Stimulated activated naive CD8-positive, alpha-beta T cell treated with anti-CD3 and anti-CD28 coated beads, Interleukin-15, amount 100 ng/mL, for 72 hours (primary cell): ENCODE data around the gene NT5DC2.
A peak's percentile ranks its signal among the peaks of the same experiment; 100 is the strongest.

ENCODE experiments used
- ATAC-seq: fragments of 150-1000 bp; cut with Tn5 transposase; 2 replicates; pipeline ENCODE4 v1.10.0; 2021; ENCODE audit warnings: mild to moderate bottlenecking, moderate library complexity
- DNase-seq, 2 donors: peaks; one replicate each; pipeline ENCODE4 v3.0.0; 2021 to 2022
- H3K27ac Mint-ChIP-seq, 2 donors: one replicate each; pipeline ENCODE4 v1.8.0; 2022; ENCODE audit warnings: mild to moderate bottlenecking in 2 of 2, mixed read lengths in 2 of 2, moderate library complexity in 2 of 2
- H3K27me3 Mint-ChIP-seq: one replicate; pipeline ENCODE4 v1.8.0; 2022; ENCODE audit warnings: mixed read lengths
- H3K4me1 Mint-ChIP-seq: one replicate; pipeline ENCODE4 v1.8.0; 2022; ENCODE audit warnings: mild to moderate bottlenecking, mixed read lengths
- H3K4me3 Mint-ChIP-seq, 2 donors: one replicate each; pipeline ENCODE4 v1.8.0; 2022; ENCODE audit warnings: mild to moderate bottlenecking in 2 of 2, mixed read lengths in 2 of 2, moderate library complexity in 1 of 2
- H3K9me3 Mint-ChIP-seq, 2 donors: one replicate each; pipeline ENCODE4 v1.8.0; 2022; ENCODE audit warnings: mixed read lengths in 2 of 2

The NT5DC2 gene

DNA sequence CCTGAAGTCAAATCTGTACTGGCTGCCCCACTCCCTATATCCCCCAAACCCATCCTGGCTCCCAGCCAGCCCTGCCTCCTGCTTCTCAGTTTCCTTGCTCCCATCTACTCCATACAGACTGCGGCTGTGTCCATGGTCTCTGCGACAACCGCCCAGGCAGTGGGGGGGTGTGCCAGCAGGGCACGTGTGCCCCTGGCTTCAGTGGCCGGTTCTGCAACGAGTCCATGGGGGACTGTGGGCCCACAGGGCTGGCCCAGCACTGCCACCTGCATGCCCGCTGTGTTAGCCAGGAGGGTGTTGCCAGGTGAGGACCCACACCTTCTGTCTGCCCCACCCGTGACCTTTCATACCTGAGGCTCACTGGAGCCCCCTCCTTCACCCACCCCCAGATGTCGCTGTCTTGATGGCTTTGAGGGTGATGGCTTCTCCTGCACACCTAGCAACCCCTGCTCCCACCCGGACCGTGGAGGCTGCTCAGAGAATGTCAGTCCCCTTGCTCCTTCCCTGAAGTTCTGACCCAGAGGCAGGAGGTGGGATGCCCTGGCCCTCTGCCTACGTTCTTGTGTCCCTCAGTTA lies 23.8 kb downstream of the NT5DC2 start:
- H3K27ac Mint-ChIP-seq = no peak overlapping the region
- no peaks in the 10 kb centered on the region for H3K27me3 Mint-ChIP-seq
- no peaks in the 10 kb centered on the region for H3K4me1 Mint-ChIP-seq
- no peak for DNase-seq
- H3K9me3 Mint-ChIP-seq = no peaks in the 10 kb centered on the region
- H3K4me3 Mint-ChIP-seq = no peak overlapping the region
- ATAC-seq = no peak

DNA sequence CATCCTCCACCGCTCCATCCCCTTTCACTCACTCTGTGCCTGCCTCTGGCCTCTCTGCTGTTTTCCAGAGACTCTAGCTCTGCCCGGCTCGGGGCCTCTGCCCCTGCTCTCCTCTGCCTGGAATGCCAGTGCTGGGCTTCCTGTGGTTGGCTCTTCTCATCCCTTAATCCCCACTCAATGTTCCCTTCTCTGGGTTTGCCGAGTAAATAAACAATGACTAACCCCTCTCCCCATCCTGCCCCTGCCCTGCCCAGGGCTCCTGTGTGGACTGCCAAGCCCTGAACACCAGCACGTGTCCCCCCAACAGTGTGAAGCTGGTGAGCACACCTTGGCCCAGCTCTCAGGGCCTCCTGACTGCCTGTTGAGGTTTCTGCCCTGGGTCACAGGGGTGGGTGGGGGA lies 26.3 kb downstream of the NT5DC2 start:
- H3K4me1 Mint-ChIP-seq = no peaks in the 10 kb centered on the region
- ATAC-seq (no peak), DNase-seq (no peak)
- H3K4me3 Mint-ChIP-seq = no peak overlapping the region
- no peaks in the 10 kb centered on the region for H3K9me3 Mint-ChIP-seq
- H3K27ac Mint-ChIP-seq = peak overlapping the region in 1 of 2 donors; percentile 85
- no peaks in the 10 kb centered on the region for H3K27me3 Mint-ChIP-seq

DNA sequence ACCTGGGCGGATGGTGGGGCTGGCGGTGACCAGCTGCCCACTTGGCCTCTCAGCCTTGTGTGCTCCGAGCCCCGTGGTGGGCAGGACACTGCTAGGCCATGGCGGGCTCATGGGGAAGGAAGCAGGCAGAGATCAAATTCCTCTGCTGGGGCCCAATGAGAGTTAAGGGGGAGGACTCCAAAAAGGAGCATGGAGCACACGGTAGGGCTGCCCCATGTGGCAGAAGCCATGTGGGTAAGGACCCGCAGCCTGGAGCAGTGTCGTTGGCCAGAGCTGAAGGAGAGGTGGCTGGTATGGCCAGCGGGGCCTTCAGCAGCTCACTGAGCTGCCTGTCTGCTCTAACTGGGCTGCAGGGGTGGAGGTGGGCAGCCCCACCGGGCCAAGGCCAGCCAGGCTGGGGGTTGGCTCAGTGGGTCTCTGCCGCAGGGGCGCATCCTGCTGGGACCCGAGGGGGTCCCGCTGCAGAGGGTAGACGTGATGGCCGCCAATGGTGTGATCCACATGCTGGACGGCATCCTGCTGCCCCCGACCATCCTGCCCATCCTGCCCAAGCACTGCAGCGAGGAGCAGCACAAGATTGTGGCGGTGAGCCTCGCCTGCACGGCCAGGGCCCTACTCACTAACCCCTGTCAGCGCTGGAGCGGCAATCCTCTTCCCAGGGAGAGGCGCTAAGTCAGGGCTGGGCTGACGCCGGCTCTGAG lies 27.2 kb downstream of the NT5DC2 start:
- no peaks in the 10 kb centered on the region for H3K4me1 Mint-ChIP-seq
- no peaks in the 10 kb centered on the region for H3K9me3 Mint-ChIP-seq
- no peak overlapping the region for H3K4me3 Mint-ChIP-seq
- no peak for DNase-seq
- no peak for ATAC-seq
- H3K27me3 Mint-ChIP-seq = no peaks in the 10 kb centered on the region
- no peak overlapping the region for H3K27ac Mint-ChIP-seq

DNA sequence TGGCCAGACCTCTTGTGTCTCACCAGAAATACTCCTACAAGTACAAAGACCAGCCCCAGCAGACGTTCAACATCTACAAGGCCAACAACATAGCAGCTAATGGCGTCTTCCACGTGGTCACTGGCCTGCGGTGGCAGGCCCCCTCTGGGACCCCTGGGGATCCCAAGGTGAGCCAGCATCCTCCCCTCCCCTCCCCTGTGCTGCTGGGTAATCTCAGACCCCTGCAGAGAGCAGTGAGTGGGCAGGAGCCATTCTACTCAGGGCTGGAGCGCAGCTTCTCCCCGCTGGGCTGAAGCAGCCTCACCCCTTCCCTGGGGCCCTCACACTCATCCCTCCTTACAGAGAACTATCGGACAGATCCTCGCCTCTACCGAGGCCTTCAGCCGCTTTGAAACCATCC lies 28.7 kb downstream of the NT5DC2 start:
- no peak overlapping the region for H3K27ac Mint-ChIP-seq
- H3K4me1 Mint-ChIP-seq = no peaks in the 10 kb centered on the region
- no peaks in the 10 kb centered on the region for H3K9me3 Mint-ChIP-seq
- DNase-seq = no peak
- no peak for ATAC-seq
- no peak overlapping the region for H3K4me3 Mint-ChIP-seq
- H3K27me3 Mint-ChIP-seq = no peaks in the 10 kb centered on the region

DNA sequence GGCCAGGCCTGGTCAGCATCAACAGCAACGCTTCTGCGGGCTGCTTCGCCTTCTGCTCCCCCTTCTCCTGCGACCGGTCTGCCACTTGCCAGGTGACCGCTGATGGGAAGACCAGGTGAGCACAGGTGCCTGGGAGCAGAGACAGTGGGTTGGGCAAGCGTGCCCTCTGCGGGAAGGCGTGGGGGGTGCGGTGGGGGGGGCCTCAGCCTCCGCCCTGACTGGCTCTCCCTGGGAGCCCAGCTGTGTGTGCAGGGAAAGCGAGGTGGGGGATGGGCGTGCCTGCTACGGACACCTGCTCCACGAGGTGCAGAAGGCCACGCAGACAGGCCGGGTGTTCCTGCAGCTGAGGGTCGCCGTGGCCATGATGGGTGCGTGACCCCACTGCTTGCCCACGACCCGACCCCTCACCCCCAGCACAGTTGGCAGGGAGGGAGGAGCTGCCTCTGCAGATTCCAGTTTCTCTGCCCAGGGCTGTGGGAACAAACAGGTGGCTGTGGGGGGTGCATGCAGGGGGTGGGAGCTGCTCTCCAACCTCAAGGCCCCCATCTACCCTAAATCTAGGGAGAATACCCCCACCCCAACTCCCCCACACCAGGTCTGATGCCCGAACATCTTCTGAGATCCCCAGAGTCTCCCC lies 29.8 kb downstream of the NT5DC2 start:
- DNase-seq = no peak
- peaks cover 4% of the 10 kb centered on the region for H3K27me3 Mint-ChIP-seq
- H3K9me3 Mint-ChIP-seq = no peaks in the 10 kb centered on the region
- H3K27ac Mint-ChIP-seq = no peak overlapping the region
- ATAC-seq = no peak
- peaks cover 6% of the 10 kb centered on the region for H3K4me1 Mint-ChIP-seq
- H3K4me3 Mint-ChIP-seq = no peak overlapping the region

DNA sequence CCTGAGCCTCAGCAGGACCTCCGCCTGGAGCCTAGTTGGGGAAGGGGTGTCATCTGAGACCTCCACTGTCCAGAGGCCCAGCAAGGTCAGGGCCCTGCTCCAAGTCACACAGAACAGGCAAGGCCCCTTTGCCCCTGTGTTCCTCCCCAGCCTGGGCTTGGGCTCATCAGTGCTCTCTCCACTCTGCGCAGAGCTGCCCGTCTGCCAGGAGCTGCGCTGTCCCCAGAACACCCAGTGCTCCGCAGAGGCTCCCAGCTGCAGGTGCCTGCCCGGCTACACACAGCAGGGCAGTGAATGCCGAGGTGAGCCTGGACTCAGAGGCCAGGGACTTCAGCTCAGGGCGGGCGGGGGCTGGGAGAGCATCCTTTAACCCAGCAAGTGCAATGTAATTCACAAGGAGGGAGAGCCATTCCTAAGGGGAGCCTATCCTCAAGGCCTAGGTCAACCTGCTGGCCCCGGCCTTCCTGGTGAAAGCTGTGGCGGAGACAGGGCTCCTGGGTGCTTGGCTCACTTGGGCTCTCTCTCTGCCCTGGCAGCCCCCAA lies 30.8 kb downstream of the NT5DC2 start:
- H3K9me3 Mint-ChIP-seq = no peaks in the 10 kb centered on the region
- H3K27me3 Mint-ChIP-seq = peaks cover 15% of the 10 kb centered on the region
- no peak for ATAC-seq
- peaks cover 12% of the 10 kb centered on the region for H3K4me1 Mint-ChIP-seq
- no peak overlapping the region for H3K27ac Mint-ChIP-seq
- no peak for DNase-seq
- no peak overlapping the region for H3K4me3 Mint-ChIP-seq

DNA sequence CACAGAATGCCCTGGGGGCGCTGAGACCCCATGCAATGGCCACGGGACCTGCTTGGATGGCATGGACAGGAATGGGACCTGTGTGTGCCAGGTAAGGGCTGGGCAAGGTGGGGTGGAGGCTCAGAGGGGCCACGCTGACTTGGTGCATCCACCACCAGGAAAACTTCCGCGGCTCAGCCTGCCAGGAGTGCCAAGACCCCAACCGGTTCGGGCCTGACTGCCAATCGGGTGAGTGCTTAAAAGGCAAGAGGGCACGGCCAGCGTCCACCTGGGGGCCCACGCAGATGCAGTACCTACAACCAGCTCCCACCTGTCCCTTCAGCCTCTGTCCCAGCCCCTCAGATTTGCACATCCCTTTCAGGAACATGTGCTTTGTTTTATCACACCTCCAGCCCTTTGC lies 31.7 kb downstream of the NT5DC2 start:
- Mint-ChIP-seq H3K27ac (no peak overlapping the region), H3K9me3 (no peaks in the 10 kb centered on the region), H3K27me3 (peaks cover 16% of the 10 kb centered on the region), H3K4me1 (peaks cover 12% of the 10 kb centered on the region), H3K4me3 (no peak overlapping the region)
- ATAC-seq (no peak), DNase-seq (no peak)

DNA sequence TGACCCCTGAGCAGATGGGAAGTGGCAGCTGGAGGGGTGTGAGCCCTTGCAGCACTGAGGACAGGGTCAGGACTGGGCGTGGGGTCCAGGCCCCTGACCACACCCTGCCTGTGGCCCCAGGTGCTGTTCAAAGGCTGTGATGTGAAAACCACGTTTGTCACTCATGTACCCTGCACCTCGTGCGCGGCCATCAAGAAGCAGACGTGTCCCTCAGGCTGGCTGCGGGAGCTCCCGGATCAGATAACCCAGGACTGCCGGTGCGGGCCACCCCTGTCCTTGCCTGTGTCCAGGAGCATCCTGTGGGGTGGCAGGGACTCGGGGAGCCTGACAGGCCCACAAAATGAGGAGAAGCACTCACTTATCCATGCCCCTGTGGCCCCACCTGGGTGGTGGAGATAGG lies 32.6 kb downstream of the NT5DC2 start:
- DNase-seq = no peak
- Mint-ChIP-seq H3K9me3 (no peaks in the 10 kb centered on the region), H3K27ac (no peak overlapping the region), H3K27me3 (peaks cover 16% of the 10 kb centered on the region), H3K4me3 (no peak overlapping the region), H3K4me1 (peaks cover 12% of the 10 kb centered on the region)
- ATAC-seq = no peak

DNA sequence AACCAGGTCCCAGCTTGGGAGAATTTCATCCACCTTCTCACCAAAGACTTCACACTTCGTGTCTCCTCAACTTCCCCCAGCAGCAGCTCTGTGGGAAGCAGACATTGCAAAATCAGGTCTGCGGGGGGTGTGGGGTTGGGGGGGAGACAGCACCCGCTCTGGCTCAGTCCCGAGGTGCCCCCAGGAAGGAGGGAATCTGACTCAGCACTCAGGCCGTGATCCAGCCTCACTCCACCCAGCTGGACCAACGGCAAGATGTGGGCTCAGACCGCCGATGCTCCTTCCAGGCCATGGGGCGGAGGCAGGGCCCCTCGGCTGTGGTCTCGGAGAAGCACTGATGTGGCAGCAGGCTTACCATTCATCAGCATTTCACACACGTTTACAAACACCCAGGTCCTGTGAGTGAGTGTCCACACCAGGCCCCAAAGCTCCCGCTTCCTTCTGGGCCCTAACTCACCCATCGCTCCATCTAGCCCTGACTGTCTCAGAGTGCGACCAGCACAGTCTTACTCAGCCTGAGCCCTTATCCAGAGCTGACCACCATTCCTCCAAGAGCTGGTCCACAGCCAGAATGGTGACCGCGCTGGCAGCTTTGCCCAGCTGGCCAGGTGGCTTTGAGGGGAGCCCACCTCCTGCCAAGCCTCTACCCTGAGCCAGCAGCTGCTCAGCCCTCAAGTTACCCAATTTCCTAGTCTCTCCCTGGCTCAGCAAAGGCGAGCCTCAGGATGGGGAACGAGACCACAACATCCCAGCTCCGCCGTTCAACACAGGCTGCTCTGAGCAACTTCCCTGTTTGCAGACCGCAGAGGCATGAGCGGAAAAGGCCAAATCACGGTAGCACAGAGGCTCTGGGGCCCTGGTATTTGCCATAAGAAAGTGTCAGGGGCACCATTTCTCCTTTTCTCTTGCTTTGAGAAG lies 35.3 kb downstream of the NT5DC2 start:
- Mint-ChIP-seq H3K4me3 (no peak overlapping the region), H3K27ac (peak overlapping the region in 1 of 2 donors; percentile 5), H3K27me3 (peaks cover 16% of the 10 kb centered on the region), H3K4me1 (peaks cover 22% of the 10 kb centered on the region), H3K9me3 (no peaks in the 10 kb centered on the region)
- no peak for DNase-seq
- ATAC-seq = no peak

DNA sequence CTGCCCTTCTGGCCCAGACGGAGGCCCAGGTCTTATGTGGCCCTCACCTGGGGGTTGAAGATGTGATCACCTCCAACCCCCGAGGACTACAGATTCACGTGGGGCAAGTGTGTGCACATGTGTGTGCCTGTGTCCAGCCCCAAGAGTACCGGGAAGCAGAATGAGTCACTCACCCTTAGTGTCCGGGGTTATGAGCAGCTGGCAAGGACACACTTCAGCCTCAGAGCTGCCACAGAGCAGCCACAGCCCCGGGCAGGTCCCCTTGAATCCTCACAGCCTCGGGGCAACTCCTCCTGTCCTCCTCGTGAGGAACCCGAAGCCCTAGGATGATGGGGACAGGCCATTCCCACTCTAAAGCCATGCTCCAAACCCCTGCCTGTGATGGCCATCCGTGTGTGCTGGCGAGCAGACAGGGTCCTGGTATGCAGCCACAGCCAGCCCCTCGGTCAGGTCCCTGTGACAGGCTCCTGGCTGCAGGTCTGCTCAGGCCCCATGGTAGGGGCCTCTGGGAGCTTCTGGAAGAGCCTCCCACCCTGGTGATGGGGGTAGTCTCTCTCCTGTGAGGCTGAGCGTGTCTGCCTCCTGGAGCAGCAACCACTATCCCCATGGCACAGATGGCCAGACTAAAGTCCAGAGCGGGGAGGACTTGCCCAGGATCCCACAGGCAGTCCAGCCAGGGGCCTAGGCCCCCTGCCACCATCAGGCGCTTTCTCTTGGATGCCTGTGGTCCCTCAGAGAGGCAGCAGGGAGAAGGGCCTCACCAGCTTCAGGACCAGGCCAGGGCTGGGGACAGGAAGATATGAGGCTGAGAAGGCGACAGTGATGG lies 37.7 kb downstream of the NT5DC2 start:
- Mint-ChIP-seq H3K4me3 (no peak overlapping the region), H3K27ac (peak overlapping the region in 1 of 2 donors; percentile 85), H3K4me1 (peaks cover 22% of the 10 kb centered on the region), H3K27me3 (peaks cover 16% of the 10 kb centered on the region), H3K9me3 (no peaks in the 10 kb centered on the region)
- DNase-seq = no peak
- ATAC-seq = peak; percentile 7

DNA sequence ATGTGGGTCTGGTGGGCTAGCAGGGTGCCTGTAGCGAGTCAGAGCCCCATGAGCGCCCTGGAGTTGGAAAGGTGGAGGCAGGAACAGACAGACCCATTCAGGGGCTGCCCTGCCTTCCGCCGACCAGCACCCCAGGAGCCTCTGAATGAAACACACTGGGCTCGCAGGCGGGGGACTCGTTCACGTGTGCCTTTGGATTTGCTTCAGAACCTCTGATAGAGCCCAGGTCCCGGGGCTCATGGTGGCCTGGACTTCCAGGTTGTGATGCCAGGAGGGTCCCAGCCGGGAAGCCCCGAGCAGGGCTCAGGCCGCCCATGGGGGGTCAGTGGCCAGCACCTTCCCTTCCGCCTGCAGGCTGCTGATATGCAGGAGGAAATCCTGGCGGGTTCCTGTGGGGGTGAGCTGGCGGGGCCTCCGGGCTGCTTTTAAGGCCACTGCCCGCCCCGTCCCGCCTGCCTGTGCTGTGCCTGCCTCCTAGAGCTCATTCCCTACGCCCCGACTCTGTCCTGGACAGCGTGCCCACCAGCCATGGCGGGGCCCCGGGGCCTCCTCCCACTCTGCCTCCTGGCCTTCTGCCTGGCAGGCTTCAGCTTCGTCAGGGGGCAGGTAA lies 38.7 kb downstream of the NT5DC2 start, which contains the start of gene STAB1:
Gene STAB1 (plus strand): TSS at position 453 of the 610 bp plus-strand sequence. CDS start 76 bp downstream, at position 529.
- DNase-seq = no peak
- Mint-ChIP-seq H3K27ac (peak within 1 kb of the TSS; percentile 20 to 85), H3K27me3 (peaks cover 16% of the 10 kb centered on the region), H3K4me1 (peaks cover 22% of the 10 kb centered on the region), H3K9me3 (no peaks in the 10 kb centered on the region), H3K4me3 (no peak within 1 kb of the TSS)
- ATAC-seq = no peak

DNA sequence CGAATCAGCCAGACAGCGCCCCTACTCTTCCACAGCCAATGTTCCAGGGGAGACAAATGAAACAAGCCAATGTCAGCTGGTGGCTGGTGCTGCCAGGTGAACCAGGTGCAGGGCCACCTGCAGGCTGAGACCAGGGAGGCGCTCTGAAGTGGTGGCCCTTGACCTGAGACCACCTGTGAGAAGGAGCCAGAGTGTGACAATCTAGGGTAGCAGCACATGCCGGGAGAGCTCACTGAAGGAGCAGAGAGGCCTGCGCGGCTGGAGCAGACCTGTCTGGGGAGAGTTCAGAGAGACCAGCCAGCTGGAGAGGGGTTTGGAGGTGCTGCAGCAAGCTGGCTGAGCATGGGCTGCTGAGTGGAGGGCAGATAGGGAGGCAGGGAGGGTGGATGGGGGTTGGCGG lies 39.2 kb downstream of the NT5DC2 start:
- peak overlapping the region; percentile 6 to 77 for H3K27ac Mint-ChIP-seq
- H3K4me1 Mint-ChIP-seq = peaks cover 21% of the 10 kb centered on the region
- no peak for DNase-seq
- H3K4me3 Mint-ChIP-seq = no peak overlapping the region
- ATAC-seq = no peak
- peaks cover 16% of the 10 kb centered on the region for H3K27me3 Mint-ChIP-seq
- H3K9me3 Mint-ChIP-seq = no peaks in the 10 kb centered on the region

DNA sequence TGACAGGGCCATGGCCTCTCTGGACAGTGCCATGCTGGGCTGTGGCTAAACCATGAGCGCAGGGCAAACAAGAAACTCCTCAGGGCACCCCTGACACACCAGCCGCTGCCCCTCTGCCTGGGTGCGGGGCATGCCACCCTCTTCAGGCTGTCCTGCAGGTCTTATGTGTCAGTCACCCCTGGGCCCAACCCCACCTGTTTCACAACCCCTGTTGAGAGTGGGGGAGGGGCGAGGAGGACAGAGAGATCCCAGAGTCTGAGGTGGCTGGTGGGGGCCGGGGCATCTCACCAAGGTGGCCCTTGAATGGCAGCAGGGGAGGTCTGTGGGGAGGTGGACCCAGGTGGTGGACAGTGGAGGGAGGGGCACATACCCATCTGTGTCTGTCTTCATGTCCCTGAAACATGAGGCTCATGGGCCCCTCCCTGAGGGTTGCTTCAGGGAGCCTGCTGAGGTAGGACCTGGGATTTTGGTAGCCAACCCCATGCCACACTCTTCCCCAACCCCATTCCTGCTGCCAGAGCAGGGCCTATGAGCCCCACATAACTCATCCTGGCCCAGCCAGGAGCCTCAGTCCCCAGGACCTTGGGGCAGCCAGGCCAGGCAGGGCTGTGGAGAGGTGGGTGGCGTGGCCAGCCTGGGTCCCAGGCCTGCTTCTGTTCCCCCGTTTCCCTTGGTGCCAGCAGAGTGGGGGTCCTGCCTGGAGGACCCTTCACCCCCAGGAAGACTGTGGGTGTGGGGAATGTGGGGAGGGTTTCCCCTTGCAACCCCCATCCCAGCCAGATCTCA lies 40.2 kb downstream of the NT5DC2 start:
- ATAC-seq (no peak), DNase-seq (no peak)
- Mint-ChIP-seq H3K4me3 (no peak overlapping the region), H3K27ac (peak overlapping the region in 1 of 2 donors; percentile 19), H3K9me3 (no peaks in the 10 kb centered on the region), H3K27me3 (peaks cover 7% of the 10 kb centered on the region), H3K4me1 (peaks cover 11% of the 10 kb centered on the region)

DNA sequence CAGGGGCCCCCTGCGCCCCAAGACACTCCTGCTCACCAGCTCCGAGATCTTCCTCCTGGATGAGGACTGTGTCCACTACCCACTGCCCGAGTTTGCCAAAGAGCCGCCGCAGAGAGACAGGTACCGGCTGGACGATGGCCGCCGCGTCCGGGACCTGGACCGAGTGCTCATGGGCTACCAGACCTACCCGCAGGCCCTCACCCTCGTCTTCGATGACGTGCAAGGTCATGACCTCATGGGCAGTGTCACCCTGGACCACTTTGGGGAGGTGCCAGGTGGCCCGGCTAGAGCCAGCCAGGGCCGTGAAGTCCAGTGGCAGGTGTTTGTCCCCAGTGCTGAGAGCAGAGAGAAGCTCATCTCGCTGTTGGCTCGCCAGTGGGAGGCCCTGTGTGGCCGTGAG lies 41.6 kb downstream of the NT5DC2 start:
- Mint-ChIP-seq H3K27me3 (no peaks in the 10 kb centered on the region), H3K4me1 (peaks cover 10% of the 10 kb centered on the region), H3K27ac (no peak overlapping the region), H3K4me3 (no peak overlapping the region), H3K9me3 (no peaks in the 10 kb centered on the region)
- no peak for ATAC-seq
- DNase-seq = no peak
